Gastroesophageal sphincter (tissue), 2 donors: ENCODE data around the gene PIAS1.

Experiments used
- EP300 ChIP-seq: sonication (generic); formaldehyde crosslinking; IDR thresholded peaks from one replicate; pipeline ENCODE4 v1.6.1; 2017; ENCODE audit warnings: antibody characterized with exemption, mild to moderate bottlenecking
- POLR2AphosphoS5 ChIP-seq: sonication (generic); formaldehyde crosslinking; IDR thresholded peaks from one replicate; pipeline ENCODE4 v1.6.1; 2017; ENCODE audit warnings: antibody characterized with exemption

- TF ChIP-seq POLR2AphosphoS5 (no peak), EP300 (no peak)
Observed at GRCh38 chr15:68224546-68225250, 170.6 kb downstream of the PIAS1 start.
